Gastrocnemius medialis (tissue), 4 donors: ENCODE measurements around the gene LSAMP. TPM values are rescaled to one million over a fixed set of nuclear protein-coding genes. Genes with fewer than 3 reads are reported as not detected.

Experiments
- ATAC-seq, 2 donors: fragments of 150-250 bp; one replicate each; pipeline ENCODE4 v1.9.1; 2016
- DNase-seq, 2 donors: peaks; one replicate each; pipeline ENCODE4 v3.0.0-alpha.2; 2019
- H3K27ac ChIP-seq, 4 donors: fragments of 200-600 bp; sonication (generic); 1 replicate in 1 of 4; 2 replicates in 3 of 4; pipeline ENCODE4 v1.5.1; 2016 to 2018; ENCODE audit warnings: mild to moderate bottlenecking in 2 of 4, moderate library complexity in 1 of 4
- H3K27me3 ChIP-seq, 3 donors: fragments of 200-600 bp; sonication (generic) in 2 of 3; 1 replicate in 1 of 3; 2 replicates in 2 of 3; pipeline versions ENCODE4 v1.5.1 to v1.6.0; 2016 to 2019; ENCODE audit warnings: mild to moderate bottlenecking in 1 of 3, moderate library complexity in 1 of 3
- H3K36me3 ChIP-seq, 2 donors: fragments of 200-600 bp; sonication (generic) in 1 of 2; one replicate each; pipeline ENCODE4 v1.5.1; 2017 to 2018
- H3K4me1 ChIP-seq, 2 donors: fragments of 200-600 bp; sonication (generic) in 1 of 2; one replicate each; pipeline ENCODE4 v1.5.1; 2016 to 2017; ENCODE audit warnings: mild to moderate bottlenecking in 2 of 2
- H3K4me3 ChIP-seq, 4 donors: fragments of 200-600 bp; sonication (generic) in 3 of 4; 1 replicate in 1 of 4; 2 replicates in 3 of 4; pipeline ENCODE4 v1.5.1; 2016 to 2019; ENCODE audit warnings: mild to moderate bottlenecking in 2 of 4
- H3K9me3 ChIP-seq, 3 donors: fragments of 200-600 bp; sonication (generic) in 2 of 3; 1 replicate in 1 of 3; 2 replicates in 2 of 3; pipeline ENCODE4 v1.5.1; 2016 to 2019
- POLR2A ChIP-seq, 2 donors: fragments of 450-650 bp; IDR thresholded peaks; one replicate each; pipeline ENCODE4 v1.6.1; 2017; ENCODE audit warnings: antibody characterized with exemption in 2 of 2, mild to moderate bottlenecking in 2 of 2, moderate library complexity in 2 of 2
- in situ Hi-C, 4 donors: fragments of 200-750 bp; cut with MboI; loops; one replicate each; pipeline versions ENCODE4 v1.15.0 to v1.8.0; 2017; ENCODE audit warnings: low sequenced_read_pairs in 4 of 4
- intact Hi-C: fragments of 100-400 bp; cut with DNase I; formaldehyde crosslinking; loops from one replicate; pipeline ENCODE4 v1.15.1; 2023; ENCODE audit warnings: low total_unique reads
- total RNA-seq, 4 donors: library from RNA; depleted of rRNA; stranded (reverse); fragments of >200 nt; gene quantifications; one replicate each; pipeline versions ENCODE4 v1.1.0 to v1.2.3, GENCODE V29; 2016
- TF ChIP-seq, protein P1 (sequence below), 5 experiments: fragments of 450-650 bp in 3 of 5; fragments of 200-600 bp in 2 of 5; sonication (generic) in 2 of 5; IDR thresholded peaks in 4 of 5; conservative IDR thresholded peaks in 1 of 5; 1 replicate in 4 of 5; 2 replicates in 1 of 5; pipeline ENCODE4 v1.5.1; 2016 to 2019; ENCODE audit warnings: antibody characterized with exemption in 5 of 5, mild to moderate bottlenecking in 3 of 5, moderate library complexity in 3 of 5

LSAMP gene
- total RNA-seq, 4 donors from 2014 or later: 0.07 to 0.10 TPM; not detected in 2

DNA sequence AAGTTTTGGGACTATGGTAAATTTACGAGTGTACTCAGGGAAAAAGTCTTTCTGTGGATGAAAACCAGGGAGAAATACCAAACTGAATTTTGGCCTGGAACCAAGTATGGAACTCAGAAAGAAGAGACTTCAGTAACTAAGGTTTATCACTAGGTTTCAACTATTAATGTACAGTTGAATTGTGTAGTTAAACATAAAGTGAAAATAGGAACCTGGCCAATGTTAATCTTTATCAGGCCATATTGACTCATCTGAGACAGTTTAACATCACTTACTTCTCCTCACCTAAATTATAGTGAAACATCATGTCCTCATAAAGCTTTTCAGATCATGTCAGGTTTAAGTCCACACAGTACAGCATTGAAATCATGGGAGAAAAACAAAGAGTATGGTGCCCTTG lies 197.7 kb downstream of the LSAMP start:
- no peak overlapping the region for H3K27ac ChIP-seq
- H3K4me3 ChIP-seq: no peak overlapping the region
- DNase-seq: no peak
- no peaks in the 10 kb centered on the region for H3K36me3 ChIP-seq
- no peaks in the 10 kb centered on the region for H3K9me3 ChIP-seq
- no peaks in the 10 kb centered on the region for H3K4me1 ChIP-seq
- no peaks in the 10 kb centered on the region for H3K27me3 ChIP-seq
- in situ Hi-C loops: no loop called here
- no peak for TF ChIP-seq POLR2A (IDR thresholded peaks at IDR 0.05)
- TF ChIP-seq, protein P1, sequence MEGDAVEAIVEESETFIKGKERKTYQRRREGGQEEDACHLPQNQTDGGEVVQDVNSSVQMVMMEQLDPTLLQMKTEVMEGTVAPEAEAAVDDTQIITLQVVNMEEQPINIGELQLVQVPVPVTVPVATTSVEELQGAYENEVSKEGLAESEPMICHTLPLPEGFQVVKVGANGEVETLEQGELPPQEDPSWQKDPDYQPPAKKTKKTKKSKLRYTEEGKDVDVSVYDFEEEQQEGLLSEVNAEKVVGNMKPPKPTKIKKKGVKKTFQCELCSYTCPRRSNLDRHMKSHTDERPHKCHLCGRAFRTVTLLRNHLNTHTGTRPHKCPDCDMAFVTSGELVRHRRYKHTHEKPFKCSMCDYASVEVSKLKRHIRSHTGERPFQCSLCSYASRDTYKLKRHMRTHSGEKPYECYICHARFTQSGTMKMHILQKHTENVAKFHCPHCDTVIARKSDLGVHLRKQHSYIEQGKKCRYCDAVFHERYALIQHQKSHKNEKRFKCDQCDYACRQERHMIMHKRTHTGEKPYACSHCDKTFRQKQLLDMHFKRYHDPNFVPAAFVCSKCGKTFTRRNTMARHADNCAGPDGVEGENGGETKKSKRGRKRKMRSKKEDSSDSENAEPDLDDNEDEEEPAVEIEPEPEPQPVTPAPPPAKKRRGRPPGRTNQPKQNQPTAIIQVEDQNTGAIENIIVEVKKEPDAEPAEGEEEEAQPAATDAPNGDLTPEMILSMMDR (IDR thresholded peaks at IDR 0.05 in 4 of 5, conservative IDR thresholded peaks at IDR 0.05 in 1 of 5): no peak
- ATAC-seq: no peak
- intact Hi-C loops: no loop called here

DNA sequence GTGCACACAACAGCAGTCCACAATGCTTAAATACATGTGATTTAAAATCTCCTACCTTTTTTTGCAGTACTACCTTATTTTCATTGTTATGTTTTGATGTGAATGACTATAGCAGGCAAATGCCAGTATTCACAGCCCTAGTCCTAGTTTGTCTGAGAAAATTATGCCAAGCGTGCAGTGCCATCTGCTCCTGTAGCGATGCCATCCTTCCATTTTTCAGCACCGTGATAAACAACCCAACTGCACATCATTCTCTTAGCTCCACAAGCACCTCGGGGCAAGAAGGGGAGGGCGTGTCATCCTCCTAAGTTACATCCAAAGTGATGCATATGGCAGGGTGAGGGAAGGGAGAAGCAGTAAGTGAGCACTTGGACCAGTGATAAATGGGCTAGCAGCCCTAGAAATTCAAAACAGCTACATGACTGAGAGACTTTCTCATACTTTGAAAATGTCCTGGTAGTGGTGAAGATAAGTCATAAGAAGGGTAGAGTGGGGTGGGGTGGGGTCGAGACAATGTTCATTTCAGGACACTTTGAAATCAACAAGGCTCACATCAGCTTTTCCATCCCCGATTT lies 198.8 kb downstream of the LSAMP start:
- no peak for DNase-seq
- Histone ChIP-seq H3K4me3 (no peak overlapping the region), H3K27ac (no peak overlapping the region), H3K36me3 (no peaks in the 10 kb centered on the region), H3K9me3 (no peaks in the 10 kb centered on the region), H3K4me1 (no peaks in the 10 kb centered on the region), H3K27me3 (no peaks in the 10 kb centered on the region)
- TF ChIP-seq, protein P1 (IDR thresholded peaks at IDR 0.05 in 4 of 5, conservative IDR thresholded peaks at IDR 0.05 in 1 of 5): no peak
- TF ChIP-seq POLR2A (IDR thresholded peaks at IDR 0.05): no peak
- in situ Hi-C loops: no loop called here
- ATAC-seq: no peak
- intact Hi-C loops: no loop called here

DNA sequence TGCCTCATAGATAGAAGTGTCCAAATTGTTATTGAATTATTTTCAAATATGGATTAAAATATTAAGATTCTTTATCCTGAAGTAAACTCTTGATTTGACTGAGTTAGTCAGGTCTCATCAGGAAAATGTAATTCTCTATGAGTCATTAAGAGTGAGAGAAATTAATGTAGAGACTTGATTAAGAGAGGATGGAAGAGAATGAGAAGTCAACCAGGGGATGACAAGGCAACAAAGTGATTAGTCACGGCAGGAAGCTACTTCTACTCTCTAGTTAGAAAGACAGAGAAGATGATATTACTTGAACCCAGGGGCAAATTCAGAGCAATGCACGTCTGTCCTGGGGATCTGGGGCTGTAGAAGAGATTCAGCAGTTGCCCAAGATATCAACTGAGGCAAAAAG lies 202.5 kb downstream of the LSAMP start:
- in situ Hi-C loops (no loop called here), intact Hi-C loops (no loop called here)
- DNase-seq (no peak), ATAC-seq (no peak)
- H3K36me3 ChIP-seq: no peaks in the 10 kb centered on the region
- no peak for TF ChIP-seq POLR2A (IDR thresholded peaks at IDR 0.05)
- TF ChIP-seq, protein P1 (IDR thresholded peaks at IDR 0.05 in 4 of 5, conservative IDR thresholded peaks at IDR 0.05 in 1 of 5): no peak
- H3K9me3 ChIP-seq: no peaks in the 10 kb centered on the region
- no peak overlapping the region for H3K4me3 ChIP-seq
- no peaks in the 10 kb centered on the region for H3K4me1 ChIP-seq
- no peaks in the 10 kb centered on the region for H3K27me3 ChIP-seq
- H3K27ac ChIP-seq: no peak overlapping the region

DNA sequence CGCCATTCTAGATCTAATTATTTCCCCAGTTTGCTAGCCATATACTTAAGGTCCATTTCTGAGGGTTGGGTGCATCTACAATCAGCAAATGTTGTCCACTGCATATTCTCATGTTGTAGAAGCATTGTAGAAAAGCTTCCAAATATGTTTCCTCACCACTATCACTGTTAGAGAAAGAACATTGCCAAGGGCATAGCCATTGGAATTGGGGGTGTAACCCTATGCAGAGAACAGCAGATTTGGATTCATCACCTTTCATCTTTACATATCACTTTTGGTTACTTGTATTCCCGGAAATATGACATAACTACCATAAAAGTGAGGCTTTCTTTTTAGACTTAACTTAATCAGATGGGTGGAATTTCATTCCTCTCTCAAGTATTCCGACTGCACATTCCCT lies 203.6 kb downstream of the LSAMP start:
- no peaks in the 10 kb centered on the region for H3K27me3 ChIP-seq
- ATAC-seq: no peak
- H3K9me3 ChIP-seq: no peaks in the 10 kb centered on the region
- H3K36me3 ChIP-seq: no peaks in the 10 kb centered on the region
- no peaks in the 10 kb centered on the region for H3K4me1 ChIP-seq
- DNase-seq: no peak
- intact Hi-C loops (no loop called here), in situ Hi-C loops (no loop called here)
- no peak overlapping the region for H3K4me3 ChIP-seq
- no peak overlapping the region for H3K27ac ChIP-seq
- TF ChIP-seq, protein P1 (IDR thresholded peaks at IDR 0.05 in 4 of 5, conservative IDR thresholded peaks at IDR 0.05 in 1 of 5): no peak
- TF ChIP-seq POLR2A (IDR thresholded peaks at IDR 0.05): no peak

DNA sequence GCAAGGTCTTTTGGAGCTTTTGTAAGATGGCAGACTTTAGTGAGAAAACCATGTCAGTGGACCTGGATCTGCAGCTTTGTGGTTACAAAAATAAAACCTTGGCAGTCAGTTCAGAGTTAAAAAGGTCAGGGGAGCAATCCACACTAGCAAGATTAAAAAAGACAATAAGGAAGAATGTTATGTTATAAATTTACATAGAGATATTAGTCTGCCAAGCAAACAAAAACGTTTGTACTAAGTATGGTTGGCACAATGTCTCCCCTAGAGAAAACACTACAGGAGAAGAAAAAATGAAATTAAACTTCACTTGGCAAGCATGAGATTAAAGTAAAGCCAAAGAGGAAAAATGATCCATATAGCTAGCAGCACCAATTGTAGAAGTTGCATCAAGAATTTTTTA lies 205.0 kb downstream of the LSAMP start:
- DNase-seq: no peak
- no peak overlapping the region for H3K27ac ChIP-seq
- no peak for ATAC-seq
- TF ChIP-seq POLR2A (IDR thresholded peaks at IDR 0.05): no peak
- TF ChIP-seq, protein P1 (IDR thresholded peaks at IDR 0.05 in 4 of 5, conservative IDR thresholded peaks at IDR 0.05 in 1 of 5): no peak
- no peaks in the 10 kb centered on the region for H3K27me3 ChIP-seq
- in situ Hi-C loops: no loop called here
- H3K4me1 ChIP-seq: no peaks in the 10 kb centered on the region
- H3K9me3 ChIP-seq: no peaks in the 10 kb centered on the region
- no peaks in the 10 kb centered on the region for H3K36me3 ChIP-seq
- intact Hi-C loops: no loop called here
- no peak overlapping the region for H3K4me3 ChIP-seq
